ENCODE data around the gene PACSIN2.

Gene PACSIN2

DNA sequence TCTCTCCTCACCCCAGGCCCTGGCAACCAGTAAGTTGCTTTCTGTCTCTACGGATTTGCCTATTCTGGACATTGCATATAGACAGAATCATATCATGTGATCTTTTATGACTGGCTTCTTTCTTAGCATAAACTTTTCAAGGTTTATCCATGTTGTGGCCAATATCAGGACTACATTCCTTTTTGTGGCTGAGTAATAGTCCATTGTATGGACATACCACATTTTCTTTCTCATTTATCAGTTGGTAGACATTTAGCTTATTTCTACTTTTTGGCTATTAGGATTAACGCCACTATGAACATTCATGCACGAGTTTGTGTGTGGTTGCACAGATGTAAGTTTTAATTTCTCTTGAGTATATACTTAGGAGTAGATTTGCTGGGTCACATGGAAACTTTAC, 193.6 kb downstream of the PACSIN2 start:
- no peak for DNase-seq (ENCODE audit: low read depth, low spot score)

DNA sequence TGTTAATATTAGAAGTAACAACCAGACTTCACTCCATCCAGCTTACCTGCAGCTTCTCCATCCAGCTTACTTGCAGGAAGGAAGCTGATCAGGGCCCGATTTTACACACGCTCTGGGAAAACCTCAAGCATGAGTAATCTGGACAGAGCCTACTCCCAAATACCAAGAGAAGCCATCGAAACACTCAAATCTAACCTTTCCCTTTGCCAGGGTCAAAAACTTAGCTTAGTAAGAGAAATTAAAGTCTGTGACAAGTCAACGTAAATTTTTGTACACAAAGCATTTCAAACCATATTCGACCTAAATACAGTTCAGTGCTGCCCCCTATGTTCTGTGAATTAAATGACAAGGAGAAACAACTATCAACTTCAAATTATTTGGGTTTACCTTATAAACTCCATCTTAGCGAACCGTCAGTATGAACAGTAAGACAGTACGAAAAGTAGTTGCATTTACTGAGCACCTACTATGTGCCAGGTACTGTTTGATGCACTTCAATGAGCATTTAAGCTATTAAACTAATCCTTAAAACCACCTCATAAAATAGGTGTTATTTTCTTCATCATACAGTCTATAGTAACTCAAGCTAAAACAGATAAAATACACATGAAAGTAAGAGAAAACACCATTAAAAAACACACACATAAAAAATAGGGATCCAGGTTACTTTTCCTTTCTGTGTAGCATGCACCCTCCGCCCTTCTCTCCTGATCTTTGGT, 194.7 kb downstream of the PACSIN2 start:
- DNase-seq (ENCODE audit: low read depth, low spot score), result no peak
